Smooth muscle cell (in vitro differentiated cells): Measurements from ENCODE around the gene TPPP2. TPM values are rescaled to one million over a fixed set of nuclear protein-coding genes. Genes with fewer than 3 reads are reported as not detected.

Experiments
- DNase-seq: peaks from one replicate; lab custom pipeline; 2025; ENCODE audit not compliant: unreplicated experiment; lab: John Stamatoyannopoulos, UW
- H2AFZ ChIP-seq: fragments of 200-600 bp; sonication (generic); 2 replicates; pipeline ENCODE4 v1.6.0; 2016; ENCODE audit warnings: antibody characterized with exemption, low read depth, mild to moderate bottlenecking
- H3F3A ChIP-seq: fragments of 200-600 bp; sonication (generic); 2 replicates; pipeline ENCODE4 v1.6.0; 2017; ENCODE audit warnings: antibody characterized with exemption, low read depth
- H3K27ac ChIP-seq: fragments of 200-600 bp; sonication (generic); 2 replicates; pipeline ENCODE4 v1.5.1; 2016; ENCODE audit warnings: low read depth, mild to moderate bottlenecking
- H3K27me3 ChIP-seq: fragments of 200-600 bp; sonication (generic); 2 replicates; pipeline ENCODE4 v1.6.1; 2016; ENCODE audit warnings: low read depth, mild to moderate bottlenecking
- H3K36me3 ChIP-seq: fragments of 200-600 bp; sonication (generic); 2 replicates; pipeline ENCODE4 v1.5.1; 2016; ENCODE audit warnings: low read depth
- H3K4me1 ChIP-seq: fragments of 200-600 bp; sonication (generic); 2 replicates; pipeline ENCODE4 v1.5.1; 2016; ENCODE audit warnings: low read depth
- H3K4me2 ChIP-seq: fragments of 200-600 bp; sonication (generic); 2 replicates; pipeline ENCODE4 v1.6.0; 2016; ENCODE audit warnings: mild to moderate bottlenecking
- H3K4me3 ChIP-seq: fragments of 200-600 bp; sonication (generic); 2 replicates; pipeline ENCODE4 v1.5.1; 2016; ENCODE audit warnings: mild to moderate bottlenecking
- H3K79me2 ChIP-seq: fragments of 200-600 bp; sonication (generic); 2 replicates; pipeline ENCODE4 v1.6.0; 2016; ENCODE audit warnings: low read depth, mild to moderate bottlenecking
- H3K9ac ChIP-seq: fragments of 200-600 bp; sonication (generic); 2 replicates; pipeline ENCODE4 v1.6.0; 2016; ENCODE audit warnings: low read depth
- H3K9me3 ChIP-seq: fragments of 200-600 bp; sonication (generic); replicated peaks from 2 replicates; pipeline ENCODE4 v1.5.1; 2016; ENCODE audit warnings: low read depth
- H4K20me1 ChIP-seq: fragments of 200-600 bp; sonication (generic); 2 replicates; pipeline ENCODE4 v1.6.0; 2016; ENCODE audit warnings: low read depth
- CTCF ChIP-seq: fragments of 200-600 bp; sonication (generic); IDR thresholded peaks from 2 replicates; pipeline ENCODE4 v1.5.1; 2017; ENCODE audit warnings: borderline replicate concordance, mild to moderate bottlenecking, antibody characterized with exemption; ENCODE audit not compliant: insufficient read depth, poor library complexity, severe bottlenecking
- WGBS: methylation state at CpG from one replicate; pipeline ENCODE4 v1.1.7; 2016; ENCODE audit warnings: low lambda C conversion rate; 5-methylcytosine and 5-hydroxymethylcytosine counted together
- polyA plus RNA-seq: library from polyadenylated mRNA; unstranded; fragments of >200 nt; fragmentation: Nextera tagmentation; extraction: Ambion mirVana; gene quantifications from 2 replicates; pipeline ENCODE4 v1.2.1, GENCODE V29; 2016
- total RNA-seq: library from RNA; depleted of rRNA; stranded (reverse); fragments of >200 nt; gene quantifications from 2 replicates; pipeline ENCODE4 v1.2.3, GENCODE V29; 2014

The TPPP2 gene
- total and polyA plus RNA-seq, 2 experiments from 2014 or later = 0.70 TPM; not detected in 1

- Histone ChIP-seq H3K4me1 (peaks cover 4% of the 10 kb centered on the region), H3K9ac (no peak within 1 kb of the TSS), H3K27me3 (no peaks in the 10 kb centered on the region), H3K4me2 (no peak within 1 kb of the TSS), H3F3A (no peaks in the 10 kb centered on the region), H3K27ac (no peak within 1 kb of the TSS), H4K20me1 (no peaks in the 10 kb centered on the region), H3K36me3 (no peaks in the 10 kb centered on the region), H3K79me2 (no peaks in the 10 kb centered on the region), H2AFZ (no peak within 1 kb of the TSS), H3K9me3 (no peaks in the 10 kb centered on the region), H3K4me3 (no peak within 1 kb of the TSS)
- no peak for DNase-seq
- 91% methylated on average over 5 of the region's 5 CpGs for WGBS
- TF ChIP-seq CTCF = no peak
These were observed 4.7 kb downstream of the TPPP2 start, which contains the start of gene RNASE13 for GRCh38 chr14:21034707-21035106. Gene RNASE13 (minus strand): TSS chr14:21034807. CDS start chr14:21034288, 519 bp downstream.

DNA sequence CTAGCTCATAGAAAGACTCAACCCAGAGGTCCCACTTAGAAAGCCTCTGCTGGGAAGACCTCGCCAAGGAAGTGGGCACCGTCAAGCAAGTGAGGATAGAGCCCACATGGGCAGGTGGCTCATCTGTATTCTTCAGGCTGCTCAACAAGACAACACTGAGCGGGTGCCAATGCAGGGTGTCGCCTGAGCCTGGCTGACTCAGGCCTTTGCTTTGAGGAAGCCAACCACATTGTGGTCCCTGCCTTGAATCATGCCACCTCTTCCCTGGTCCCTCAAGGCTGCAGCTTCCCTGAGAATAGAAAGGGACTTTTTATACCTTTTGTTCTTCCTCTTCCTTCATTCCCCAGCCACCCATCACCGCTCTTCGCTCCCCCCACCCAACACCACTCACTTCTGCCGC lies 6.7 kb downstream of the TPPP2 start:
- no peaks in the 10 kb centered on the region for H3K27me3 ChIP-seq
- H3K27ac ChIP-seq = no peak overlapping the region
- no peak overlapping the region for H3K4me2 ChIP-seq
- H3K4me1 ChIP-seq = peaks cover 4% of the 10 kb centered on the region
- H3F3A ChIP-seq = no peaks in the 10 kb centered on the region
- no peaks in the 10 kb centered on the region for H3K9me3 ChIP-seq
- H2AFZ ChIP-seq = no peak overlapping the region
- no peak for TF ChIP-seq CTCF
- no peaks in the 10 kb centered on the region for H4K20me1 ChIP-seq
- no peak overlapping the region for H3K9ac ChIP-seq
- WGBS = 92% methylated on average over 7 of the region's 7 CpGs
- H3K79me2 ChIP-seq = no peaks in the 10 kb centered on the region
- no peak for DNase-seq
- H3K36me3 ChIP-seq = no peaks in the 10 kb centered on the region
- H3K4me3 ChIP-seq = no peak overlapping the region

DNA sequence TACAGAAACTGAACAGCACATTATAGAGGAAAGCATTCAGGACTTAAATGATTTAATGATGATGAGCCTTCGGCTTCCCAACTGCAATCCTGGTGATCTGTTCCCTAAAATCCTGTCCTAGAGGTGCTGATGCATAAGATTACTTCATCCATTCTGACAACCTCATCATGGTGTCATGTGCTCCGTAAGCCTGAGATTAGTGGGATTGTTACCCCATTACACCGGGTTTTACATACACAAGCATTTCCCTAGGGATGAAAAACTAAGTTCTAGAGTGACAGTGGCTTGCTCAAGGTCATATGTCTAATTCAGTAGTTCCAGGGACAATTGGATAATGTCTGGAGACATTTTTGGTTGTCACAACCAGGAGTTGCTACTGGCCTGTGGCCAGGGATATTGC lies 7.1 kb downstream of the TPPP2 start:
- Histone ChIP-seq H3K27me3 (no peaks in the 10 kb centered on the region), H3K79me2 (no peaks in the 10 kb centered on the region), H2AFZ (no peak overlapping the region), H3F3A (no peaks in the 10 kb centered on the region), H3K4me3 (no peak overlapping the region), H3K27ac (no peak overlapping the region), H3K4me2 (no peak overlapping the region), H3K36me3 (no peaks in the 10 kb centered on the region), H3K9ac (no peak overlapping the region), H3K4me1 (peaks cover 4% of the 10 kb centered on the region), H3K9me3 (no peaks in the 10 kb centered on the region), H4K20me1 (no peaks in the 10 kb centered on the region)
- TF ChIP-seq CTCF = no peak
- DNase-seq = no peak
- 78% methylated on average over 3 of the region's 3 CpGs for WGBS
